Hepatocyte (in vitro differentiated cells): ENCODE data around the gene GMEB2.

ENCODE experiments used
- CTCF ChIP-seq: fragments of 200-600 bp; sonication (generic); IDR thresholded peaks from 2 replicates; pipeline ENCODE4 v1.5.1; 2016; ENCODE audit warnings: antibody characterized with exemption, mild to moderate bottlenecking; ENCODE audit not compliant: poor library complexity
- EZH2 ChIP-seq: fragments of 200-600 bp; sonication (generic); IDR thresholded peaks from 2 replicates; pipeline ENCODE4 v1.6.1; 2016; ENCODE audit warnings: antibody characterized with exemption, mild to moderate bottlenecking, borderline replicate concordance

GRCh38 chr20:63643946-63644345 is 17.0 kb upstream of the GMEB2 start:
- TF ChIP-seq CTCF (no peak), EZH2 (no peak)
